GM19043 (cell line): ENCODE results near the gene JAM2.
A peak's percentile ranks its signal among the peaks of the same experiment; 100 is the strongest.
"Not testable (repeated sequence)": the region's sequence is repeated elsewhere in the genome, so short reads cannot be mapped to it uniquely, and the experiment has no call there.

Experiments
- ATAC-seq: cut with Tn5 transposase; IDR thresholded peaks from one replicate; pipeline ENCODE4 v1.9.1; 2021; ENCODE audit warnings: low read depth; ENCODE audit not compliant: unreplicated experiment

The JAM2 gene, protein sequence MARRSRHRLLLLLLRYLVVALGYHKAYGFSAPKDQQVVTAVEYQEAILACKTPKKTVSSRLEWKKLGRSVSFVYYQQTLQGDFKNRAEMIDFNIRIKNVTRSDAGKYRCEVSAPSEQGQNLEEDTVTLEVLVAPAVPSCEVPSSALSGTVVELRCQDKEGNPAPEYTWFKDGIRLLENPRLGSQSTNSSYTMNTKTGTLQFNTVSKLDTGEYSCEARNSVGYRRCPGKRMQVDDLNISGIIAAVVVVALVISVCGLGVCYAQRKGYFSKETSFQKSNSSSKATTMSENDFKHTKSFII

DNA sequence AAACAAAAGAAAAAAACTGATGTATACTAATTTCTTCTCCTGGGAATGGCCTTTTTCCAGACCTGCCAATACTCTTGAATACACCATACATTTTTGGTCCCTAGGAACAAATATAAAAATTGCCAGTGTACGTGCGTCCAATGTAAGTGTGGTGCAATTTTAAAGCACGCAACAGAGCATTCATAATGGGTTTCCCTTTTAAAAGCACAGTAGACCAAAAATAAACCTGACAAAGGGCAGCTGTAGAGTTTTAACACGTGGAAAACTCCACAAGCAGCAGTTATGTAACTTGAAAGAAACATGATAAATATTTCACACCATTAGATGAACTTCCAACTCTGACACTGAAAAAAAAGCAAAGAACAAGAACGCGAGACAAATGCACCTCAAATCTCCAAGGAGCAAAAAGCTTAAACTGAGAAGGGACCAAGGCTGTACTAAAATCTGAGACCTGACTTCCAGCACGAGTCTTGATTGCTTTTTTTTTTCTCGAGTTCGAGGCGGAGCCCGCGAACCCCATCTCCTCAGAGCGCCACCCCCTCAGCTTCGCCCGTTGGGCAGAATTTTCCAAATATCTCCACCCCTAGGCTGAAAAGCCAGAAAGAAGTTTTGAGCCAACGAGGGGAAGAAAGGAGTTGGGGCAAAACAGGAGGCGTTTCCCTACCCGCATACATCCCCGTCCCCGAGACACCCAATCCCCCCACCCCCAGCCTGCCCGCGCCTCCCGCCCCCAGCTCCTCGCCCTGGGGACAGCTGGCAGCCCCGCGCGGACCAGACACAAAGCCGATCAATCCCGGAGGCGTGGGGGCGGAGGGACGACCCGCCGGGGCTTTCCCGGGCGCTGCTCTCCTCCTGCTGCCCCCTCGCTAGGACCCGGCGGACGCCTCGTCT, at the start of gene JAM2:
TSS of gene JAM2 (plus strand) at position 599 of the 891 bp plus-strand sequence. CDS start 564 bp downstream, outside the sequence.
- ATAC-seq = peak; percentile 26

DNA sequence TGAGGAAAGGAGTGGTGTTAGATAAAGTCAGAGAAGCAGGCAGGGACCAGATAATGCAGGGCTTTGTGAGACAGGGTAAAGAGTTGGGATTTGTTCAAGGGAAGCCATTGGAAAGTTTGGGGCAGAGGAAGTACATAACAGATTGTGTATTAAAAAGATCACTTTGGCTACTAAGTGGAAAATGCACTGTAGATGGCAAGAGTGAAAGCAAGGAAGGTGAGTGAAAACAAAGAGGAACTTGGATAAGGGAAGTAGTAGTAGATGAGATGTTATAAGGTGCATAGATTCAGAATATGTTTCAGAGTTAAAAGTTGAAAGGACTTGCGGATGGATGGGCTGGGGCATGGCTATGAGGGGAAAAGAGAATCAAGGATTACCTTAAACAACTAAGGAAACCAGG, 49.2 kb upstream of the JAM2 start:
- no peak for ATAC-seq

DNA sequence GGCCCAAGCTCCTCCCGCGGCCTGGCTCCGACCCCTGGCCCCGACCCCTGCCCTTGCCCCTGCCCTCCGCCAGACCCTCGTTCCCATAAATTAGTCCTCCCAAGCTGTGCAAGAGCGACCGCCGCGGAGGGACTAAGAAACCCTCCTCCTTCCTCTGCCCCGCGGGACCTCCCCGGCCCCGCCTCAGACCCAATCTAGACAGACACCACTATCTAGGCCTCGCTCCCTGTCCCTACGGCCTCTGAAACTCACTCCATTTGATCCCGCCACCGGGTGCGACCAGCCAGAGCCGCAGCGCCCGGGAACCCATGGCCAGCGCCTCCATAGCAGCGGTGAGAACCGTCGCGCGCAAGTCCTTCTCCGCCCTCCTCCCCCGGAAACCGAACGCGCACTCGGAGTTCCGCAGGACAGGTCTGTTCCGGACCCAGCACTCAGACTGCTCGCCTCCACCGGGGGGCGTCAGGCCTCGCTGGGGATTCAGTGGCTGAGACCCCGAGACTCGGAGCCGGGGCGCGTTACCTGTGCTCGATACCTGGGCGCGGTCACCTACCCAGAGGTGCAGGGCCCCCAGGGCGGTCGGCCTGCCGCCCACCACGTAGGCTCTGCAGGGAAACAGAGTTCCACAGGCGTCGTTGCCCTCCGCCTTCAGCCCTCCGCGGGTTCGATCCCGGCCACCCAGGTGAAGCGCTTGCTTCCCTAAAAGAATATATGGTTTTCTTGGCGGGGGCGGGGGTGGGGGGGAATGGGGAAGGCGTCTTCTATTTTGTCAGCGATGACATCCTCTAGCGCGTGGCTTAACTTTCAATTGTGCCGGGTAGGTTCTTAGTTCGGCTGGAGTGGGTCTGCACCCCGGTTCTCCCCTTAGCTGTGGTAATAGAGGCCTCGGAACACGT, 31.7 kb upstream of the JAM2 start, which contains the start of gene MRPL39:
TSS of gene MRPL39 (minus strand) at position 331 of the 893 bp plus-strand sequence. CDS start at position 325, 6 bp downstream.
- peak; percentile 91 for ATAC-seq

DNA sequence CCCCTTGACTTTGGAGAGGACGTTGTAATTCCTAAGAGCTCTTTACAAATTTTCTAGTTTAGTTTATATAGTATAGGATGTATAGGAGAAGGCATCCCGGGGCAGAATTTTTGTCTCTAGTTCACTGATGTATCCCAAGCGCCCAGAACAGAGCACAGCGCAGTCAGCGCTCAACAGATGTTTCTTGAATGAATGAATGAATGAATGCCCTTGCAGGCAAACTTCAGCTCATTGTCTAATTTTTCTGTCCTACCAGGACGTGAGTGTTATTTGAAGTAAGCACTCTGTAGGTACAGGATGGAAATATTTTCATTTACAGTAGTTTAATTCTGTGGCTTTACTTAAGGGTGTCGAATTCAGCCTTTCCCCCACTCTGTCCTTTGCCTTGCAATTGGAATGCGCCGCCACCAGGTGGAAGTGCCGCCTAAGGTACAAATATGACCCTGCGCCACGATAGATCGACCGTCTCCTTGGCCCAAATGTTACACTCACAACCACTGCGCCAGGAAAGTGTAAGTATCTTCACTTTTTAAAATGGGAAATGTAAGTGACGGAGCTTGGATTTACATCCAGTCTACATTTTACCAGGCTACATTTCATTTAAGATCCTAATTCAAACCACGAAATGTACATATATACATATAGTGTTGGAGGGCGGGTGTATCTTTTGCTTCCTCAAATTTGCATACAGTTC, 30.9 kb upstream of the JAM2 start:
- ATAC-seq = peak; percentile 77

DNA sequence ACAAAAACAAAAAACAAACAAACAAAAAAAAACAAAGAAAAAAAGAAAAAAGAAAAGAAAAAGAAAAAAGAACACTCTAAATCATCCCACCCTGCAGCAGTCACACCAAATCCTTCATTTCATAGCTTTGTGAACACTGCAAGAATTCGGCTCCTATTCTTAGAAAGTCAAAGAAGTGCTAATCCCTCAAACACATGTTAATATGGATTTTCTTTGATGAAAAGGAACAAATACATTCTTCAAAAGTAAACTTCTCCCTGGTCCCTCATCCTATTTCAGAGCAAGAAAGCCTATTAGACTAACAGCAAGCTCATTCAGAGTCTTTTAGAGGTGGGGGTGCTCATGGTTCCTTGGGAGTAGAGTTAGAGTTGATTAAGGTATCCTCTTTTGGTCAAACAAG, 24.6 kb upstream of the JAM2 start:
- ATAC-seq = no peak

DNA sequence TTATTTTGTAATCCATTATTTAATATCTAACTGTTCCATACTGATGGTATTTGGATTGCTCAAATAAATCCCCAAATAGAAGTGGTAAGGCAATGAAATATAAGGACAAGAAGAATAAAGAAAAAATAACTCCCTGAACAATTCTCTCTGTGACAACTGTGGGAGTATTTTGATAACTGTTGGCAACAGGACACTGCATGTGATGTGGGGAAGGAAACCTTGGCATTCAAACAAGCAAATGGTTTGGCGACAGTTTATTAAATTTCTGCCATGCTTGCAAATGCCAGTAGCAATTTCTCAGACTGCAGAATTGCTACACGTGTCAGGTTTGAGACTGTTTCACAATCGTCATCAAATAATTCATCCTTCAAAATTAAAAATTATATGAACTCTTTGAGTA, 23.2 kb upstream of the JAM2 start:
- no peak for ATAC-seq

DNA sequence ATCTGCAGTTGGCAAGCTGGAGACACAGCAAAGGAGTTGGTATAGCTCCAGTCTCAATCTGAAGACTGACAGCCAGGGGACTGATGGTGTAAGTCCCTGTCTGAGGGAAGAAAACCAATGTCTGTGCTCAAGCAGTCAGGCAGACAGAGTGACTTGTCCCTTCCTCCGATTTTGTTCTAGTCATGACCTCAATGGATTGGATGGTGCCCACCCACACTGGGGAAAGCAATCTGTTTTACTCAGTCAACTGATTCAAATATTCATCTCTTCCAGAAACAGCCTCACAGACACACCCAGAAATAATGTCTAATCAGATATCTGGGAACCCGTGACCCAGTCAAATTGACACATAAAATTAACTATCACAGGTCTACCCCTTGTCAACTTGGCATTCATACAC, 19.9 kb upstream of the JAM2 start:
- no peak for ATAC-seq

DNA sequence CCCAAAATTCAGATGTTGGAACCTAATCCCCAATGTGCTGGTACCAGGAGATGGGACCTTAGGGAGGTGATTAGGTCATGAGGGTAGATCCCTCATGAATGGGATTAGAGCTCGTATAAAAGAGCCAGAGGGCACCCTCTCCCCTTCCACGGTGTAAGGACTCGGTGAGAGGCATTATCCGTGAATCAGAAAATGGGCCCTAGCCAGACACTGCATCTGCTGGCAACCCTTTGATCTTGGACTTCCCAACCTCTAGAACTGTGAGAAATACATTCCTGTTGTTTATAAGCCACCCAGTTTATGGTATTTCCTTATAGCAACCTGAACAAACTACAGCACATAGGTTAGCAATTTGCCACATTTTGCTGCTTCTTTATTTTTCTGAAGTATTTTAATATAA, 14.5 kb upstream of the JAM2 start:
- no peak for ATAC-seq

DNA sequence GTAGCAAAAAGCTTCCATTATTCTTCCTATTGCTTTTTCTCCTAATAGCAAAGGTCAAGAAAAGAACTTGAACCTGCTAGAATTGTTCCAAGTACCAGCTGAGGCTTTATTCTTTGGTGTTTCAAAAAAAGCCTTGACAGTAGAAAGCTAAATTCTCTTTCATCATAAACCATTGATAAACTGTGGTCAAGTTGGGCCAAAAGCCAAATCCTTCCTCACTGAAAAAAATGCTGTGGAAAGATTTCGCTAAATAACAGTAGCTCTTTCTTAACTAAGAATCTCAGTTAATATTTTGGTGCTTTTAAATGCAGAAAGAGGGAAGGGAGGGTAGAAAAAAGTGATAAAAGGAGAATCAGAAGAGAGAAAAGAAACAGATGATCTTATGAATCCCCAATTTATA, 14.0 kb upstream of the JAM2 start:
- ATAC-seq = no peak

DNA sequence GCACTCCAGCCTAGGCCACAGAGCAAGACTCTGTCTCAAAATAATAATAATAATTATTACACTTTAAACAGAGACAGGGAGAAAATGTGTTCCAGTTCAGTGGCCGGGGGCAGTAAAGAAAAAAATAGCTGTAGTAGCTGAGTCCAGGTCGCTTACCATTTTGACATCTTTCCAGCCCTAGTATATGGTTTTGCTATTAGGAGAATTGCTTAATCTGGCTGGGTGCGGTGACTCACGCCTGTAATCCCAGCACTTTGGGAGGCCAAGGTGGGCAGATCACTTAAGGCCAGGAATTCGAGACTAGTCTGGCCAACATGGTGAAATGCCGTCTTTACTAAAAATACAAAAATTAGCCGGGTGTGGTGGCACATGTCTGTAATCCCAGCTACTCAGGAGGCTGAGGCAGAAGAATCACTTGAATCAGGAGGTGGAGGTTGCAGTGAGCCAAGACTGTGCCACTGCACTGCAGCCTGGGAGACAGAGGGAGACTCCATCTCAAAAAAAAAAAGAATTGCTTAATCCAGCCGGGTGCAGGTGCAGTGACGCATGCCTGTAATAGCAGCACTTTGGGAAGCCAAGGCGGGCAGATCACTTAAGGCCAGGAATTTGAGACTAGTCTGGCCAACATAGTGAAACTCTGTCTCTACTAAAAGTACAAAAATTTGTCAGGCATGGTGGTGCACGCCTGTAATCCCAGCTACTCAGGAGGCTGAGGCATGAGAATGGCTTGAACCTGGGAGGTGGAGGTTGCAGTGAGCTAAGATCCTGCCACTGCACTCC, 13.1 kb upstream of the JAM2 start:
- not testable (repeated sequence) for ATAC-seq

DNA sequence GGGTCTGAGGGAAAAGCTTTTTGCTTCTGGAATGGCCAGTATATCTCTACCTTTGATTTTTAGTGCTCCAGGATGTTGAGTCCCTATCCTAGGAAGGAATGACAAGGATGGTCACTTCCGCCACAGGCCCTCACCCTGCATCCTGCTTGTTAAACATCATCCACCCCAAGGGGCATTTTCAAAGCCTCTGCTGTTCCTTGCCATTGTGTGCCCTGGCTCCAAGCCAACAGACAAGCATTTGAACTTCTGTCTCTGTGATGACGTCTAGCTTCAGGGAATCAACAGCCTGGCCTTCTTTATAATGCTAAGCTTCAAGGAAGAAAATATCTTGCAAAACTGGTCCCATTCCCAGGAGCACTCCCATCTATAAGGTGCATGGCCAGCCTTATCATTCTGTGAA, 12.3 kb upstream of the JAM2 start:
- ATAC-seq = no peak

DNA sequence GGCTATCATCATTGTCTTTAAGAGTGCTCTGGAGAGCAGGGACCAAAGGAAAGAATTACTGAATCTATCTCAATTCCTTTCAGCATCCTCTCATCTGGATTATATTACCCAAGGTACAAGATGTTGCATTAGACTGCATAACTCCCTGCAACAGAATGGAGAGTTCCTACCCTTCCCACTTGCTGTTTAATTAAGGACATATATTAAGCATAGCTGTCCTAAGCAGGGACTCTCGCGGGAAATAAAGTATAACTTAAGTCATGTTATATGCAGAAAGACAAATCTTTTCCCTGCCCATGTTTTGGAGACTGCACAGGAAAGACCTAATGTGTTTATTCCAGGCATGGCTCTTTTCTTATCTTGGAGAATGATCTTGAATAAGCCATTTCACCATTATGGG, 6.8 kb upstream of the JAM2 start:
- ATAC-seq = no peak

DNA sequence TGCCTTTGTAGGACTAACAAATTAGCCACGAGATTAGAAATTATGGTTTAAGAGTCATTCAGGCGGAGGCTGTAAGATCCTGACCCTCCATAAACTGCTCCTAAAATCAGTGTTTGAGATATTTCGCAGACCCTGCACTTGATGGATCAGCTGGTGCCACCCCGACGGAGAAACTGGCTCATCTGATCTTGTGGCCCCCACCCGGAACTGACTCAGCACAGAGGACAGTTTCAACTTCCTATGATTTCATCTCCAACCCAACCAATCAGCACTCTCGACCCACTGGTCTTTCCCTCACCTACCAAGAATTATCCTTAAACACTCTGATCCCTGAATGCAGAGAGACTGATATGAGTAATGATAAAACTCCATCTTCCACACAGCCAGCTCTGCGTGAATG, 3.7 kb upstream of the JAM2 start:
- ATAC-seq = no peak

DNA sequence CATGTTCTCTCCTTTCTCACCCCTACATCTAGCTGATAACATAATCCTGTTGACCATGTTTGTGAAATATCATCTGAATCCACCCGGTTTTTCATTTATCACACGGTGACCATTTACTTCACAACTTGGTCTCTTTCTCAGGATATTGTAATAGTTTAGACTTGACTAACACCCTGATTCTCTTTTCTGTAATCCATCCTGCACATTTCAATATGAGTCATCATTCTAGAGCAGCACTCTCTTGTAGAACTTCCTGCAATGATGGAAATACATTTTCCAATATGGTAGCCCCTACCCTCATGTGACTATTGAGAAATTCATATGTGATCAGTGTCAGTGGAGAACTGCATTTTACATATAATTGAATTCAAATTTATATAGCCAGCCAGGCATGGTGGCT, 2.3 kb upstream of the JAM2 start:
- ATAC-seq = no peak

DNA sequence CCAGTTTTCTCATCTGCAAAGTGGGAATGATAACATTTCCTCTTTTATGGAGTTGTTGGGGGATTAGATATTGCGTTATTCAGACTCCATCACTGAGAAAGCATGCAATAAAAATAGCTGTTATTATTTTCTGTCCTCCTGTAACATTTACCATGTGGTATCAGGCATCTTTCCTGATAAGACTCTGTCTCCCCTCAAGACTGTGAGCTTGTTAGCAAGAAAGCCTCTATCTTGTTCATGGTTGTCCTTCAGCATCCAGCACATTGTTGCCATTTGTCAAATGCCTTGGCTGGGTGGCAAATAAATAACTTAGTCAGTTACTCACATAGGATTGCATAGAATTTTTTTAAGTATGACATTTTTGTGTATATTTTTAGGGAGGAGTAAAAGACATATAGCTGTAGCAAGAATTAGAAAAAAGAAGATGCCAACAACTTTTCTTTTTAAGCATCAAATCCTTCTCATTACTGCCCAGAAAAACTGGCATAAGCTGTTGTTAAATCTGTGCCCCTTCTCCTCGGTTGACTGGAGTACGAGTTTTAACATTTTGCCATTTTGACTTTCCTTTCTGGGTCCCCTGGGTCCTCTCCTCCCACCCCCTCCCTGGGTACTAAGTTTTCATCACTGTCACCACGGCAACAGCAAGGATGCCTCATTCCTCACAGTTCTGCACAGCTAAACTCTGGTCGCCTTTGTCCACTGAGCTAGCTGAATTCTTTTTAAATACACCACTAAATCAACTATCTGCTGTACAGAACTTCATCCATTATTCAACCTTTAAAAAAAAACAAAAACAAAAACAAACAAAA, 1.0 kb upstream of the JAM2 start:
- no peak for ATAC-seq

DNA sequence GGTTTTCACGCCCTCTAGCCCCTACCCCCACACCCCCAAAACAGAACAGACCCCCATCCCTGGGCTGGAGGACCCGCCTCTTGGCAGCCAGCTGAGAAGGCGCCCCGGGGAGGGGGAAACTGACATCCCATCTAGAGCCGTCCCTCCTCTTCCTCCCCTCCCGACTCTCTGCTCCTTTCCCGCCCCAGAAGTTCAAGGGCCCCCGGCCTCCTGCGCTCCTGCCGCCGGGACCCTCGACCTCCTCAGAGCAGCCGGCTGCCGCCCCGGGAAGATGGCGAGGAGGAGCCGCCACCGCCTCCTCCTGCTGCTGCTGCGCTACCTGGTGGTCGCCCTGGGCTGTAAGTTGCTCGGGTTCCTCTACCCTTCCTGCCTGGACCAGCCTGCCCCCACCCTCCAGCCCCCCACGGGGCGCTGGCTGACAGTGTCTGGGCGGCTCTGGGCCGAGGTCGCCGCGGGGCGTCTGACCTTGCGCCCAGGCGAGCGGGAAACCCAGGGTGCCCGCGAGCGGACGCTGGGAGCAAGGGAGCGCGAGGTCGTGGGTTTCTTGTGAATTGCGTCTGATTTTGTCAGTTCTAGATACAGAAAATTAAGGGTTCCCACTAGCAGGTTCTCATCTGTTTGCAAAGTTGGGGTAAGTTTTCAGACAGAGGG, 618 bp downstream of the JAM2 start:
- peak; percentile 68 for ATAC-seq

DNA sequence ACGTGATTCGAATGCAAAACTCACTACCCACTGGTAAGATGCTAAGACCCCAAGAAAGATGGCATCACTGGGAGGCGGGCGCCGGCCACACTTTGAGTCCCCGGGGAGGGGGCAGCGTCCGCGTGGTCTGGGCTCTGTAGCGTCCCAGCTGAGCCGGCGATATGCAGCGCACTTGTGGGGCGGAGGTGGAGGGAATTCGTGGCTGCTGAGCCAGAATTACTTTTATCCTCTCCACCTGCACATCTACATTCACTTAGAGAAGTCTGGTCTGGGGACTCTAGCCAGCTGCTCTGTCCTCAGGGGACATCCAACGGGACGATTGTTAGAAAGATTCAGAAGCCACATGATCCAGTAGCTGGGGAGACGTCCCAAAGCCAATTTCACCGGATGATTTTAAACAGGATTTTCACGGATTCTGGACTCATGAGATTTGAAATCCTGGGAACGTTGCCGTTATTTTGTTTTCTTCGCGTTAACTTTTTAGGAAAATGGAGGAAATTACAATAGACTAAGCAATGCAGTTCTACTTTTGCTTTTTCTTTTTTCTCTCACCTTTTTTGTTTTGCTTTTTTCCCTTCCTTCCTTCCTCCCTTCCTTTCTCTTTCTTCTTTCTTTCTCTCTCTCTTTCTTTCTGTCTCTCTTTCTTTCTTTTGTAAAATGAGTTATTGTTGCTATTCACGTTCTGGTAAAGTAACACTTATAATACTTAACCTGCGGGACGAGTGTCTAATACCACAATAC, 1.3 kb downstream of the JAM2 start:
- peak; percentile 13 for ATAC-seq

DNA sequence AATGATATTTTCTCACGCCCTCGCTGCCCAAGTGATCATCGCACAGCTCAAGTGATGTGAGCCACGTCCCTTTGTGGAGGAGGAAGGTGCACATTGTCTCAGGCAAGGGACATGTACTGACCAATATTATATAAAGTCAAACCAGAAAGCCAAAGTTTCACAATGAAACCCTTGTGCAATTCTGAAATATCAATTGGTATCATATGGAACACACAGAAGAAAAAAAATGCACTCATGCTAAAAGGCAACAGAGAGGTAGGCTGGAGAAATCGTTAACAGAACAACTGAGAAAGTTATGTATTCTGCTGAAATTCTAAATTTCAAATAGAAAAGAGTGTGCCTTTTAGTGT, 1.9 kb downstream of the JAM2 start:
- ATAC-seq = no peak
